Chondrocyte (in vitro differentiated cells): ENCODE data around the gene LRFN2. TPM values are rescaled to one million over a fixed set of nuclear protein-coding genes. Genes with fewer than 3 reads are reported as not detected.

ENCODE experiments used
- DNase-seq: peaks from one replicate; pipeline ENCODE4 v3.0.0; 2021; ENCODE audit warnings: mixed read lengths, low spot score
- H3K27ac Mint-ChIP-seq: one replicate; pipeline ENCODE4 v1.8.0; 2021; ENCODE audit warnings: mild to moderate bottlenecking, moderate library complexity, mixed read lengths; ENCODE audit not compliant: unreplicated experiment
- H3K27me3 Mint-ChIP-seq: 2 replicates; pipeline ENCODE4 v1.8.0; 2021; ENCODE audit warnings: low read depth, mixed read lengths
- H3K36me3 Mint-ChIP-seq: 2 replicates; pipeline ENCODE4 v1.8.0; 2021; ENCODE audit warnings: low read depth, mixed read lengths
- H3K4me1 Mint-ChIP-seq: 2 replicates; pipeline ENCODE4 v1.8.0; 2021; ENCODE audit warnings: low read depth, mild to moderate bottlenecking, mixed read lengths
- H3K4me3 Mint-ChIP-seq: one replicate; pipeline ENCODE4 v1.8.0; 2021; ENCODE audit warnings: mild to moderate bottlenecking, moderate library complexity, mixed read lengths; ENCODE audit not compliant: unreplicated experiment
- H3K9me3 Mint-ChIP-seq: 2 replicates; pipeline ENCODE4 v1.8.0; 2021; ENCODE audit warnings: low read depth, mixed read lengths
- total RNA-seq: library from RNA; stranded (reverse); gene quantifications from 3 replicates; pipeline ENCODE4 v1.2.1, GENCODE V29; 2021
- TF ChIP-seq, protein P1 (sequence below): fragments of 200-600 bp; sonication (generic); IDR thresholded peaks from 2 replicates; pipeline ENCODE4 v1.5.0; 2021; ENCODE audit warnings: antibody characterized with exemption, mild to moderate bottlenecking, moderate library complexity

LRFN2 gene
- total RNA-seq, 1 donor from 2014 or later = 0.05 TPM

DNA sequence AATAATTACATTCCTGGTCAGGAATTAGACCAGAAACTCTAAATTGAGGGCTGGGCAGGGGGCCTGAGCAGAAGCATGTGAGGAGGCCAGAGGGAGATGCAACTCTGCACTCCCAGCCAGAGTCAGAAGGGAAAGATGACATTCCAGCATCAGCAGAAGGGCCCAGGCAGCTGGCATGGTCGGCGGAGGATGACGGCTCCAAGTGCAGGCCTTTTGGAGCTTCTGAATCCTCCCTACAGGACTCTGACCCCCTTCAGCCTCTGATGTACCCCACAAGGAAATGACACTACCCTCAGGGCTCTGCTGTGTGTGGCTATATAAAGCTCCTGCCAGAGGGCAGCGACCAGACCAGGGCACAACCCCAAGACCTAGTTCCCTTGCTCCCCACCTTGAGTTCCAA is 1.9 kb downstream of the LRFN2 start:
- Mint-ChIP-seq H3K4me3 (no peak overlapping the region), H3K9me3 (no peaks in the 10 kb centered on the region), H3K4me1 (peaks cover 17% of the 10 kb centered on the region), H3K27me3 (peaks cover 34% of the 10 kb centered on the region), H3K36me3 (no peaks in the 10 kb centered on the region), H3K27ac (no peak overlapping the region)
- DNase-seq = no peak
- TF ChIP-seq, protein P1, sequence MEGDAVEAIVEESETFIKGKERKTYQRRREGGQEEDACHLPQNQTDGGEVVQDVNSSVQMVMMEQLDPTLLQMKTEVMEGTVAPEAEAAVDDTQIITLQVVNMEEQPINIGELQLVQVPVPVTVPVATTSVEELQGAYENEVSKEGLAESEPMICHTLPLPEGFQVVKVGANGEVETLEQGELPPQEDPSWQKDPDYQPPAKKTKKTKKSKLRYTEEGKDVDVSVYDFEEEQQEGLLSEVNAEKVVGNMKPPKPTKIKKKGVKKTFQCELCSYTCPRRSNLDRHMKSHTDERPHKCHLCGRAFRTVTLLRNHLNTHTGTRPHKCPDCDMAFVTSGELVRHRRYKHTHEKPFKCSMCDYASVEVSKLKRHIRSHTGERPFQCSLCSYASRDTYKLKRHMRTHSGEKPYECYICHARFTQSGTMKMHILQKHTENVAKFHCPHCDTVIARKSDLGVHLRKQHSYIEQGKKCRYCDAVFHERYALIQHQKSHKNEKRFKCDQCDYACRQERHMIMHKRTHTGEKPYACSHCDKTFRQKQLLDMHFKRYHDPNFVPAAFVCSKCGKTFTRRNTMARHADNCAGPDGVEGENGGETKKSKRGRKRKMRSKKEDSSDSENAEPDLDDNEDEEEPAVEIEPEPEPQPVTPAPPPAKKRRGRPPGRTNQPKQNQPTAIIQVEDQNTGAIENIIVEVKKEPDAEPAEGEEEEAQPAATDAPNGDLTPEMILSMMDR = no peak

DNA sequence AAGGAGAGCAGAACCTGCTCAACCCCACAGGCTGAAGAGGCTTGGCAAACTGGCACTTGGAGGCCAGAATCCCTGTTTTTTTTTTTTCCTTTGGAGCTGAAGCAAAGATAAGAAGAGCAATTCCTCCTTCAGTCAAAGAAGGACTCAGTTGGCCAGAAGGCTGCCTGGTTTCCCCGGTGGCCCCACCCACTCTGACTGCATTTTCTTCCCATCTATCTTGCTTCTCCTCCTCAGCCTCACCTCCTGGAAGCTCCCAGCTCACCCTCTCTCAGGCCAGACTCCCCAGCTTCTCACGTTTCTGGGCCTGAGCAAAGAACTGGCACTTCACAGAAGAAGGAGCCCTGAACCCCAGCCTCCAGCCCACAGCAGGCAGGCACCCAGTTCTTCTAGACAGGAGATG is 2.4 kb downstream of the LRFN2 start:
- Mint-ChIP-seq H3K36me3 (no peaks in the 10 kb centered on the region), H3K9me3 (no peaks in the 10 kb centered on the region), H3K27ac (no peak overlapping the region), H3K27me3 (peaks cover 30% of the 10 kb centered on the region), H3K4me3 (no peak overlapping the region), H3K4me1 (peaks cover 17% of the 10 kb centered on the region)
- no peak for DNase-seq
- TF ChIP-seq, protein P1 = no peak

DNA sequence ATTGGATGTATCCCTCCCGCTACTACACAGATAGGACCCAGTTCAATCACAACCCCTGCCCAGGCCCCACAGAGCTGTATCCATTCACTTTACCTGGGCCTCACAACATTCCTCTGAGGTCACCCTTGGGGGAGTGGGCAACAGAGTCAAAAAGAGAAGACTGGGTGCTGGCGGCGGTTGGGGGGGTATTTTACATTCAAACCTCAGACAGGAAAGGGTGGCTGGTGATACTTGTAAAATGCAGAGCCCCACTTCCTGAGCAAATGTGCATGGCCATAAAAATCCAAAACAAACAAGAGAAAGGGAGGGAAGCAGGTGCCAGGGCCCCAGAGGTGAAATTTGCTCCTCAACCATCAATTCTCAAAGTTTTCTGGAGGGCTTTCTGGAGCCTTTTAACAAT is 3.5 kb downstream of the LRFN2 start:
- peaks cover 17% of the 10 kb centered on the region for H3K4me1 Mint-ChIP-seq
- H3K27ac Mint-ChIP-seq = no peak overlapping the region
- no peak overlapping the region for H3K4me3 Mint-ChIP-seq
- no peak for DNase-seq
- TF ChIP-seq, protein P1 = no peak
- H3K36me3 Mint-ChIP-seq = no peaks in the 10 kb centered on the region
- H3K27me3 Mint-ChIP-seq = peaks cover 28% of the 10 kb centered on the region
- H3K9me3 Mint-ChIP-seq = no peaks in the 10 kb centered on the region

DNA sequence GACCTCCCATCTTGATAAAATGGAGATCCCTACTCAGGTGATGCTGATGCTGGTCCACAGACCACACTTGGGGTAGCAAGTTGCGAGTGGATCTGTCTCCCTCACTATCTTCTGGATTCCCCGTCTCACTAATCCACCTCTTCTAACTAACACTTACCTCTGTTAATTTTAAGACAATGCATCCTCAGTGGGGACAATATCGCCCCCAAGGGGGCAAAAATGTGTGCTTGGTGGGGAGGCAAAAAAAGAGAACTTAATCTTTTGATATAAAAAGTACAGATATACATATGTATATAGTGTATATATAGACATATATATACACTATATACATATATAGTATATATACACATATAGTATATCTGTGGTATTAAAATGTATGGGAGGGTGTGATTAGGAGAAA is 4.3 kb downstream of the LRFN2 start:
- peaks cover 17% of the 10 kb centered on the region for H3K4me1 Mint-ChIP-seq
- no peaks in the 10 kb centered on the region for H3K36me3 Mint-ChIP-seq
- TF ChIP-seq, protein P1 = peak; percentile 31
- H3K4me3 Mint-ChIP-seq = no peak overlapping the region
- peaks cover 28% of the 10 kb centered on the region for H3K27me3 Mint-ChIP-seq
- no peak for DNase-seq
- H3K9me3 Mint-ChIP-seq = no peaks in the 10 kb centered on the region
- no peak overlapping the region for H3K27ac Mint-ChIP-seq

DNA sequence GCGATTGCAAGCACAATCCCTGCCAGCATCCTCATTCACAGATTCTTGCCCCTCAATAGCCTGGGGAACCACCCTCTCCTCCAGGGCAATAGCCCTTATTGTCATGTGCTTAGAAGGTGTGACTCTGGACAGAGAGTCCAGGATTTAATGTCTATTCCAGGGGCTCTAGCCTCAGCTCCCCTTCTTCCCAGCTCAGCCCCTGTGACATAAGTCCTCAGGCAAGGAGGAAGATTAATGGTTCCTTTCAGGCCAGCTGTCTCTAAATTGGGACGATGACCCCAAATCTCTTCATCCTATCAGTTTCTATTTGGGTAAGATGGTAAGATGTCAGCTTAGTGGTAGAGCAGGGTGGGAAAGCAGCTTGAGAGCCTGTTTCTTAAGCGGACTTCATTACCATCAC is 8.1 kb downstream of the LRFN2 start:
- Mint-ChIP-seq H3K4me1 (no peaks in the 10 kb centered on the region), H3K36me3 (no peaks in the 10 kb centered on the region), H3K27me3 (peaks cover 3% of the 10 kb centered on the region), H3K27ac (no peak overlapping the region), H3K9me3 (no peaks in the 10 kb centered on the region), H3K4me3 (no peak overlapping the region)
- TF ChIP-seq, protein P1 = no peak
- DNase-seq = no peak
